ENCODE data around the gene ACE2.

The ACE2 gene

DNA sequence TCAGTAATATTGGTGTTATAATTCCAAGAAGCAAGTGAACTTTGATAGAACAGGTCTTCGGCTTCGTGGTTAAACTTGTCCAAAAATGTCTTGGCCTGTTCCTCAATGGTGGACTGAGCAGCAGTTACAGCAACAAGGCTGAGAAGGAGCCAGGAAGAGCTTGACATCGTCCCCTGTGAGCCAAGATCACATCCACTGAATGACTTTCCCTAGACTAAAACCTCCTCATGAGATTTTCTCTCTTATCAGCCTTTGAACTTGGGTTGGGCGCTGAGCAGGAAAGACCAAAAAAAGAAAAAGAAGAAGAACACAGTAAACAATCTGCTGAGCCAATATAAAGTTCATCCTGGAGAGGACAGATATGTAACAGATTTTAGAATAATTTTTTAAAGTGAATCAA, at the start of gene ACE2:
Gene ACE2 (minus strand): TSS at position 216 of the 400 bp plus-strand sequence. CDS start 49 bp downstream, at position 167.
- TF ChIP-seq GATA2 (IDR thresholded peaks at IDR 0.05; ENCODE audit: low read depth, low read length) (no peak), GATA3 (IDR thresholded peaks at IDR 0.05; ENCODE audit: low read depth, low read length) (no peak)

DNA sequence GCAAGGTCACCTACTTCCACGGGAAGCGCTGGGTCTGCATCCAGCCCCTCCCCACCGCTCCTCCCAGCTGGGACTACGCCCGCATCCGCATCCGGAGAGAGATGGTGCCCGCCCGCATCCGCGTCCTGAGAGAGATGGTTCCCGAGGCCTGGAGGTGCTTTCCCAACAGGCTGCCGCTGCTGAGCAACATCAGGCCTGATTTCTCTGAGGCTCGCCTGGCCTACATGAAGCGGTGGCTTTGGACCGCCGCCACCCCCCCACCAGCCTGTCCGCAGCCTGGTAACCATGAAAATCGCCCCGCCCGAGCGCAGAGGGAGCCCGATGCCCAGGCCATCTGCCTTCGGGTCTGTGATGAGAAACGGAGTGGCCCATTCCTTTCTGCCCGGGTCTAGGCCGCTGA, 45.8 kb upstream of the ACE2 start:
- TF ChIP-seq GATA3 (IDR thresholded peaks at IDR 0.05; ENCODE audit: low read depth, low read length) (no peak), GATA2 (IDR thresholded peaks at IDR 0.05; ENCODE audit: low read depth, low read length) (no peak)

DNA sequence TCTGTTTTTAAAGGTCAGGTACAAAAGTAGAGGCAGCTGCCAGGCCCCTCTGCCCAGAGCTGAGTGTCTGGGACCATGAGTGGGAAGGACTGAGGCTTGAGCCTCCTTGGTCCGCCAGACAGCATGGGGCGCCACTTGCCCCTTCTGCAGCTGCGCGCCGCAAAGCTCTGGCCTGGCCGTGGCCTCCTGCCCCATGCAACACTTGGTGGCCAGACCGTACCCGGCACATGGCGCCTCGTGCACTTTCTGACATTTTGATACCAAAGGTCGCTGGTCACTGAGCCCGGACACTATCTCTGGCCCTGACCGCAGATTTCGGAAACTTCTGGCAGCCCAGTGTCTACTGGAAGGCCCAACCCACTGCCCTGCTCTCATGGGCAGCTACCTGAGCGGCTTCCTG, 45.3 kb upstream of the ACE2 start:
- TF ChIP-seq GATA3 (IDR thresholded peaks at IDR 0.05; ENCODE audit: low read depth, low read length) (no peak), GATA2 (IDR thresholded peaks at IDR 0.05; ENCODE audit: low read depth, low read length) (no peak)

DNA sequence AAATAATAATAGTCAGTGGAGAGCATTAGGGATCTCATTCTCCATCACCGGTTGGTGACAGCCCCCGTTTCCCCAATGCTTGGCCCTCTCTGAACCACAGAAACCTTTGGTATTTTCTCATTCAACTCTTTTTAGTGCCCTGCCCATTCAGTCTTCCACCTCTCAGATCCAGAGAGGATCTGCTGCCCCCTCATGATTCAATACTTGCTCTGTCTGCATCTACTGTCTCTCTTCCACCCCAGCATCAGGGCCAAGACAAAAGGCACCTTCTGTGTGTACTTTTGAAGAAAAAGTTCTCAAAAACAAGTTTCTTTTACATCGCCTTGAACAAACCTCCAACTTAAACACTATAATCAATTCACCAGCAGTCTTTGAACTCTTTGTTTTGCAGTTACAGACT, 44.5 kb upstream of the ACE2 start:
- TF ChIP-seq GATA2 (IDR thresholded peaks at IDR 0.05; ENCODE audit: low read depth, low read length) (no peak), GATA3 (IDR thresholded peaks at IDR 0.05; ENCODE audit: low read depth, low read length) (no peak)

DNA sequence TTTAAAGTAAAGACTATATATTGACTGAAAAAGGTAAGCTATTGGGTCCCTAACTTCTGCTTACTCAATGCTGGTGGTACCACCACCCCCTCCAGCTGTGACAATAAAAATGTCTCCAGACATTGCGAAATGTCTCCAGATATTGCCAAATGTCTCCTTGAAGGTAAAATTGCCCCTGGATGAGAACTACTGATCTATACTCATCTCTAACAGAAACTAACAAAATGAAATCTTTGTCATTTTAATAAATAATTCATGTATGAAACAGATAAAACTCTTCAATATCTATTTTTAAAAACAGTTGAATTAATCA, 43.8 kb upstream of the ACE2 start:
- TF ChIP-seq GATA3 (IDR thresholded peaks at IDR 0.05; ENCODE audit: low read depth, low read length) (no peak), GATA2 (IDR thresholded peaks at IDR 0.05; ENCODE audit: low read depth, low read length) (no peak)

DNA sequence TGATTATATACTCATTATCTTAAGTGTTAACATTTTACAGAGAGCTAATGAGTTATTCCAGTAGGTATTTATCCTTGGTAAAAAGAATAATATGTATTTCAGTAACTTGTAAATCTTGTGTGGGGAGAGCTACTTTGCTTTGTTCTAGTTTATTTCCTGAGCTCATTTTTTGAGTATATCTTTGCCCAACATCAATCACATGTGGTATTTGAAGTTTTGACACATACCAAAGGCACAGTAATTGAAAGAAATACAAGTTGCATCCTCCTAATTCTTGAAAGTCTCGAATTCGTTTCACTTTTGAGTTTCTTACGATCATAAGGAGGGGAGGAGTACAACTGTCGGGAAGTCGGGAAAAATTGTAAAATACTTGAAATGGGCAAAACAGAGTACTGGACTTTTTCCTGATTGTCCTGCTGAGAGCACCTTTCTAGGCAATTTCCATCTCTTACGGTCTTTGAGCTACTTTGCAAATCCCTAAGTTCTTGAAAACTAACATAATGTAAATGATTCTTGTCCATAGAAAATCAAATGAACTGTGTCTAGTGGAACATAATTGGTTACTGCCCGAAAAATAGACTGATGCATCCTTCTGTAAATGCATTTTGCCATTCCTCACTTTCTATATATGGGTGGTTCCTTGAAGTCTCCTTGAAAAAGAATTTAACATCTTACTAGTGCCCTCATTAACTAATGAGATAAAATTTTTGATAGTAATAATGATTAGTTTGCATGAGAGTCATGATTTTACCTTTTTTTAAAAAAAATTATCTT, 43.2 kb upstream of the ACE2 start:
- no peak for TF ChIP-seq GATA2 (IDR thresholded peaks at IDR 0.05; ENCODE audit: low read depth, low read length)
- TF ChIP-seq GATA3 (IDR thresholded peaks at IDR 0.05; ENCODE audit: low read depth, low read length) = no peak

DNA sequence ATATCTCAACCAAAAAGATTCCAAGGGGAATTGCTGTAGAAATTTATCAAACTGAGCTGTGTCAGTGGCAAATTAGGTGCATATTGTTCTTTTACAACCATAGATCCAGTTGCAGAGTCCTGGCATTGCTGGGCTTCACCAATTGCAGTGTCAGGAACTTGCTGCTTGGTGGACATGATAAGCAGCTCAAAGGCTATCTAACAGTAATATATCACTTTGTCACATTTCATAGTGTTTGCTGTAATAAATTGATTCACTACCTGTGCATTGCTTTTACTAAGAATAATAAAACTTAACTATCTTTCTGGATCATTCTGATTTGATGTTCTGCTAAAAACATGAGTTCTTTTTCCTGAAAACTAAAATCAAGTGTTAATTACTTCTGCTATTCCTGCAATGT, 30.9 kb upstream of the ACE2 start:
- TF ChIP-seq GATA3 (IDR thresholded peaks at IDR 0.05; ENCODE audit: low read depth, low read length) = no peak
- TF ChIP-seq GATA2 (IDR thresholded peaks at IDR 0.05; ENCODE audit: low read depth, low read length) = no peak

DNA sequence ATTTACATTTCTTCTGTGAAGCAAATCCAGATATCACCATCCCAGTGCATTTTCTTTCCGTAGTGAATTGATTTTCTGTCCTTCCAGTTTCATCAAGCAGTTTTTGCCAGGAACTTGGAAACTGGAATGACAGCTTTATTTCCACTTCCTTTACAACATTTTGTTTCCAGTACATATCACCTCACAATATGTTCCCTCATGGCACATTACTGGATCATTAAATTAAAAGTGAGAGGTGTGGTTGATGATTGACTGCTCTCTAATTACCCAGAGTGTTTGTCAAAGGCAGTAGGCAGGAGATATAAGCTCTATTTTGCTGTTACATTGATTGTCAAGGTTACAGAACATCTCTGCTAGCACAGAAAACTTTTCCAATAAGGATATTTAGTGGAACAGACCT, 22.3 kb upstream of the ACE2 start:
- TF ChIP-seq GATA3 (IDR thresholded peaks at IDR 0.05; ENCODE audit: low read depth, low read length) (no peak), GATA2 (IDR thresholded peaks at IDR 0.05; ENCODE audit: low read depth, low read length) (no peak)

DNA sequence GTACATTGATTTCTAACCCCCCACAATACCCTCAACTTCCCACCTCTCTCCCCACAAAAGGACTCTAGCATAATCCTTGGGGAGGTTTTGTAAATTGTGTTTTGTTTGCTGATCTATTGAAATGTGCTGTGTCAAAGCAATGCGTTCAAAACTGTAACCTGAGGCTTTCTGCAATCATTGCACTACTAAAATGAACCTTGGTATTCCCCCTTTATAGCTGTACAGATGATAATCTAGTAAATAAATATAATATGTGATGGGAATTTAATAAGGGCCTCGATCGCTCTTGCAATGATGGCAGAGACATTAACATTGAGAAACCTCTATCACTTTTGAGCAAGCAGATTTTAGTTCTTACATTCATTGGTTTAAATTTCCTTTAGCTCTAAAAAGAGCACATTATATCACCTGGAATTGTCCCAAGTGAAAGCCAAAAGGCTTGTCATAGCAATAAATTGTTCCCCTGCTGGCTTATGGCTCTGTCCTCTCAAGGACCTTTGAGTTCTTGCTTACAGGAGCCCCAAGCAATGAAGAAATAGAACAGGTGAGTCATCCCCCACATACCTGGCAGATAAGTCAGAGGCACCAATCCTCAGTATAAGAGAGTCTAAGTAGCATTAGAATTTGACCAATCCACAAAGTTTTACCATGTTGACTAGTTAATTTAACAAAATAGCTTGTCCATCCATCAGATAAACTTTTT, 18.4 kb upstream of the ACE2 start:
- TF ChIP-seq GATA3 (IDR thresholded peaks at IDR 0.05; ENCODE audit: low read depth, low read length) (no peak), GATA2 (IDR thresholded peaks at IDR 0.05; ENCODE audit: low read depth, low read length) (no peak)

DNA sequence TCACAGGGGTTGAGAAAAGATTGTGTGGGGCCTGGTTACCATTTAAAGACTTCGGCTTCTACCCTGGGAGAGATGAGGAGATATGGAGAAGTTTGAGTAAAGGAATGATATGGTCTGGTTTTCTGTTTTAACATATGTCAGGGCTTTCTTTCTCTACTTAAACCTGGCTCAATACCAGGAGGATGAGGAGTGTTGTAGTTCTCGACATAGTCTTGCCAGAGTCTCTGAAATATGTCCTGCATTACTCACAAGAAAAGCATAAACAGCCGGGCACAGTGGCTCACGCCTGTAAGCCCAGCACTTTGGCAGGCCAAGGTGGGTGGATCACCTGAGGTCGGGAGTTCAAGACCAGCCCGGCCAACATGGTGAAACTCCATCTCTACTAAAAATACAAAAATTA, 16.4 kb upstream of the ACE2 start:
- TF ChIP-seq GATA3 (IDR thresholded peaks at IDR 0.05; ENCODE audit: low read depth, low read length) (no peak), GATA2 (IDR thresholded peaks at IDR 0.05; ENCODE audit: low read depth, low read length) (no peak)

DNA sequence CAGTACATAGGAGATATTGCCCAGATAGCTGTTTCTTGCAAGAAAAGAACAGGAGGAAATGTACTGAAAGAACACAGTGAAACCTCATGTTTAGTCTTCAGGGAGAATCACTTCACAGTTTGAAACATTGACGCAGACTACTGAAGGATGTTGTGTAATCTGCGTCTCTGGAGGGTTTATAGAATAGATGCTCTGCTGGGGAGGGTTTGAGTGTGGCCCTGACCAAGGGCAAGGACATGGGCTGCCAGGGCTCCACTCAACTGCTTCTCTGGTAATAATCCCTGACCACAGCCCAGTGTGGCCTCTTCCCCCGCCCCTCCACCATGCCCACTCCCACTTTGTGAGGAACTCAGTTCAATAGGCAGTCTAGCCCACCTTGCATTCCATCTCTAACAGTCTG, 15.8 kb upstream of the ACE2 start:
- TF ChIP-seq GATA2 (IDR thresholded peaks at IDR 0.05; ENCODE audit: low read depth, low read length) (no peak), GATA3 (IDR thresholded peaks at IDR 0.05; ENCODE audit: low read depth, low read length) (no peak)

DNA sequence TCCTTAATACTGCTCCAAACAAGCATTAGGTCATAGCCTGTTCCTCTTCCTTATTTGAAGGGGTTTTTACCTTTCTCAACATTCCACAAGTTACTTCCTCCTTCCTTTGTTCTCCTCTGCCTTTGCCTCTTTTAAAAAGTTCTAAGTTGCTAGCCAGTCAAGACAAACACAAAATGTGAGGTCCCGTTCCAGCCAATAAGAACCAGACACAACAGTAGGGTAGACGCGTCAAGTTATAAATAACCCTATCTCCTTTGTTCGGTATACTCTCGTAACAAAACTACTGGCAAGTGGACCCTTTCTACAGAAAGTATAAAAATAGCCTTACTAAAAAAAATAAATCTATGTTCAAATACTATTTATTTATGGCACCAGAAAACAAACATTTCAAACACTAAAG, 6.3 kb upstream of the ACE2 start:
- no peak for TF ChIP-seq GATA2 (IDR thresholded peaks at IDR 0.05; ENCODE audit: low read depth, low read length)

DNA sequence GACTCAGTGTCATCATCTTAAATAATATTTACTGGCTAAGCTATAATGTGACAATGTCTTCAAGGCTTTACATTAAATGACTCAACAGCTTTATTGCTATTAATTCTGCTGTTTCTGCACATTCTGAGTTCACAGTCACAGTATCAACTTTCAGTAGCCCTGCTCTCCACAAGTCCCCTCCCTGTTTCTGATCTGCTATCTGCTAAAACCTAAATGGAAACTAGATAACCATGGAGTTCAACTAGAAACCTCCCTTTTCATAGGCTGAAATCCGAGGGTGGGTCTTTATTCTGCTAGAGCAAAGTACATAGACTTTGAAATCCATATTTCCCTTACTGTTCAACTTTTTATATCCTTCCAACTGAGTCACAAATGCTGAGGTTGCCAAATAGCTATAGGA, 5.4 kb upstream of the ACE2 start:
- TF ChIP-seq GATA2 (IDR thresholded peaks at IDR 0.05; ENCODE audit: low read depth, low read length) = no peak
- no peak for TF ChIP-seq GATA3 (IDR thresholded peaks at IDR 0.05; ENCODE audit: low read depth, low read length)

DNA sequence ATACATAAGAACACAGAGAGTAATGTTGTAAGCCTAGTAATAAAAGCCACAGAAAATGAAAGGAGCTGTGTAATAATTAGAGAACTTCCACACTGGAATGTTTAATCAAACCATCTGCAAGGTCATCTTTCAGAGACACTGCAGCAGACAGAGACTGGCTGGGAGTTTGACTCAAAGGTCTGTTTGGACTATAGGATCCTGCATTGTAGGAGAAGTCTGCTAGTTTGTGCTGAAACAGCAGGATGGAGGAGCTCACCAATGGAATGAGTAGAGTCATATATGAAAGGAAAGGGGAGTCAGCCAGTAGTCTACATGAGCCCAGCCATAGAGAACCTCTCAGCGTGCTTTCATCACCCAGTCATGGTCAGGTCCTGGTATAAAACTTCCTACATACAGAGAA, 4.5 kb upstream of the ACE2 start:
- no peak for TF ChIP-seq GATA3 (IDR thresholded peaks at IDR 0.05; ENCODE audit: low read depth, low read length)

DNA sequence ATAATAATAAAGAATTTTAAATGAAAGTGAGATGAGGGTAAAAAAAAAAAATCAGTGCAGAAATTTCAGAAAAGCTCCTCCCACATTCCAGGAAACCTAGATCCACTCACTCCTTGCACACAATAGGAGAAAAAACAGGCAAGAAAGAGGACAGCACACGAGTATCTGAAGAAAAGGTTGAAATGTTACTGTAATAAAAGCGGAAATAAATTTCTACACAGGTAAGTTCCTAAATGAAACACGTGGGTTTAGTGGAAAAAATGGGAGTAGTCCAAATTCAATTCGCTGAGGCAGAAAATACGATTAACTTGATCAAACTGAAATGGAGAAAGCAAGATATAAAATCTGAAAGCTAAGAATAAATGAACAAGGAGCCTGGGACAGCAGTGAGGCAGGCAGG, 2.0 kb upstream of the ACE2 start:
- no peak for TF ChIP-seq GATA2 (IDR thresholded peaks at IDR 0.05; ENCODE audit: low read depth, low read length)
- TF ChIP-seq GATA3 (IDR thresholded peaks at IDR 0.05; ENCODE audit: low read depth, low read length) = no peak

All from SH-SY5Y (cell line).